PC-9 (cell line): ENCODE results near the gene NLRC4.

Source experiments
- CTCF ChIP-seq: fragments of 200-600 bp; sonication (generic); conservative IDR thresholded peaks from 2 replicates; pipeline ENCODE4 v1.6.1; 2017; ENCODE audit warnings: mixed run types, antibody characterized with exemption, mild to moderate bottlenecking, moderate library complexity
- EZH2 ChIP-seq: fragments of 200-600 bp; sonication (generic); IDR thresholded peaks from 2 replicates; pipeline ENCODE4 v1.8.0; 2017; ENCODE audit warnings: antibody characterized with exemption, low read depth

GRCh38 chr2:32284321-32284720 is 19.6 kb upstream of the NLRC4 start:
- no peak for TF ChIP-seq CTCF
- no peak for TF ChIP-seq EZH2
